A549 (cell line): ENCODE measurements around the gene MEF2D. TPM values are rescaled to one million over a fixed set of nuclear protein-coding genes. Genes with fewer than 3 reads are reported as not detected.

Experiments used
- ATAC-seq, 2 experiments: fragments of 200-7000 bp in 1 of 2; fragments of >200 bp in 1 of 2; cut with Nextera tagmentation in 1 of 2; cut with Tn5 transposase in 1 of 2; 3 replicates each; pipeline versions ENCODE4 v1.8.0 to v1.9.1; 2018 to 2020; ENCODE audit warnings: mild to moderate bottlenecking in 1 of 2, moderate library complexity in 1 of 2
- CTCF ChIA-PET: fragments of 300-600 bp; sonication (Branson Sonifier 250); formaldehyde crosslinking; extraction: SDS; loops from one replicate; lab custom pipeline; 2021; ENCODE audit warnings: antibody characterized with exemption, inconsistent platforms; lab: Yijun Ruan, JAX
- POLR2A ChIA-PET: fragments of 350-600 bp; formaldehyde crosslinking; extraction: SDS; loops from one replicate; lab custom pipeline; 2021; ENCODE audit warnings: antibody characterized with exemption, inconsistent platforms; lab: Yijun Ruan, JAX
- DNase-seq, 2 experiments: peaks; one replicate each; pipeline versions ENCODE4 v3.0.0 to v3.0.0-alpha.2; 2011 to 2016; ENCODE audit warnings: low read depth in 1 of 2, low spot score in 1 of 2
- FAIRE-seq: peaks from 2 replicates; lab custom pipeline; 2011; peaks lifted over from hg19 to GRCh38; lab: Jason Lieb, UNC
- H3K27ac ChIP-seq, 2 experiments: fragments of >200 bp; sonication (Bioruptor Twin); formaldehyde crosslinking; 3 replicates each; pipeline ENCODE4 v1.5.1; 2016 to 2017
- H3K4me1 ChIP-seq: fragments of >200 bp; sonication (Bioruptor Twin); formaldehyde crosslinking; 3 replicates; pipeline ENCODE4 v1.6.1; 2016
- H3K4me2 ChIP-seq: fragments of >200 bp; sonication (Bioruptor Twin); formaldehyde crosslinking; 3 replicates; pipeline ENCODE4 v1.6.1; 2016
- H3K4me3 ChIP-seq: fragments of >200 bp; sonication (Bioruptor Twin); formaldehyde crosslinking; 3 replicates; pipeline ENCODE4 v1.5.1; 2016
- H3K9me3 ChIP-seq: fragments of >200 bp; sonication (Bioruptor Twin); formaldehyde crosslinking; 3 replicates; pipeline ENCODE4 v1.6.1; 2016
- BHLHE40 ChIP-seq: IDR thresholded peaks from 2 replicates; pipeline ENCODE4 v1.6.1; 2012; ENCODE audit warnings: low read depth, low read length, inconsistent platforms
- CBX2 ChIP-seq: fragments of 200-600 bp; sonication (generic); IDR thresholded peaks from 2 replicates; pipeline ENCODE4 v1.6.1; 2016; ENCODE audit warnings: low read depth, mild to moderate bottlenecking, borderline replicate concordance
- CHD4 ChIP-seq: fragments of 200-600 bp; sonication (generic); IDR thresholded peaks from 2 replicates; pipeline ENCODE4 v1.6.1; 2016; ENCODE audit warnings: antibody characterized with exemption, mild to moderate bottlenecking, borderline replicate concordance
- FOSL2 ChIP-seq, 2 experiments: fragments of 450-650 bp in 1 of 2; fragments of >200 bp in 1 of 2; sonication (Bioruptor Twin) in 1 of 2; formaldehyde crosslinking; IDR thresholded peaks; 2 replicates each; pipeline versions ENCODE4 v1.5.0 to v1.6.1; 2016 to 2020; ENCODE audit warnings: mild to moderate bottlenecking in 1 of 2, moderate library complexity in 1 of 2
- HEYL ChIP-seq: fragments of 250-450 bp; sonication (Bioruptor Pico); IDR thresholded peaks from 2 replicates; pipeline ENCODE4 v1.8.0; 2021; ENCODE audit warnings: mild to moderate bottlenecking, moderate library complexity
- HOXA7 ChIP-seq: fragments of 250-450 bp; sonication (Bioruptor Pico); IDR thresholded peaks from 2 replicates; pipeline ENCODE4 v1.5.0; 2020; ENCODE audit warnings: mild to moderate bottlenecking, moderate library complexity
- HOXB13 ChIP-seq: fragments of 250-450 bp; sonication (Bioruptor Pico); IDR thresholded peaks from 2 replicates; pipeline ENCODE4 v1.5.0; 2020; ENCODE audit warnings: low read depth, mild to moderate bottlenecking, moderate library complexity
- HOXB5 ChIP-seq: fragments of 250-450 bp; sonication (Bioruptor Pico); IDR thresholded peaks from 2 replicates; pipeline ENCODE4 v1.5.0; 2020; ENCODE audit warnings: mild to moderate bottlenecking, moderate library complexity
- MAZ ChIP-seq: fragments of 150-350 bp; IDR thresholded peaks from 2 replicates; pipeline ENCODE4 v1.6.1; 2014; ENCODE audit warnings: antibody characterized with exemption, low read depth, low read length, borderline replicate concordance
- NR3C1 ChIP-seq: fragments of >200 bp; sonication (Bioruptor Twin); formaldehyde crosslinking; IDR thresholded peaks from 3 replicates; pipeline ENCODE4 v1.6.1; 2017
- RAD21 ChIP-seq, 2 experiments: fragments of >200 bp in 1 of 2; sonication (Bioruptor Twin) in 1 of 2; formaldehyde crosslinking in 1 of 2; IDR thresholded peaks in 1 of 2; conservative IDR thresholded peaks in 1 of 2; 2 replicates in 1 of 2; 3 replicates in 1 of 2; pipeline ENCODE4 v1.6.1; 2012 to 2018; ENCODE audit warnings: inconsistent platforms in 1 of 2
- RARB ChIP-seq: fragments of 250-450 bp; sonication (Bioruptor Pico); IDR thresholded peaks from 2 replicates; pipeline ENCODE4 v1.8.0; 2021; ENCODE audit warnings: mild to moderate bottlenecking, moderate library complexity
- RCOR1 ChIP-seq: fragments of 150-350 bp; IDR thresholded peaks from 2 replicates; pipeline ENCODE4 v1.6.1; 2014; ENCODE audit warnings: antibody characterized with exemption, low read length, low read depth
- SMC3 ChIP-seq: fragments of >200 bp; sonication (Bioruptor Twin); formaldehyde crosslinking; IDR thresholded peaks from 3 replicates; pipeline ENCODE4 v1.6.1; 2018; ENCODE audit warnings: inconsistent platforms
- ZFP36 ChIP-seq: fragments of 450-650 bp; IDR thresholded peaks from 2 replicates; pipeline ENCODE4 v1.6.1; 2014; ENCODE audit warnings: borderline replicate concordance; ENCODE audit not compliant: partially characterized antibody
- WGBS: methylation state at CpG from one replicate; pipeline ENCODE4 v1.1.6; 2017; ENCODE audit errors: missing lambda C conversion rate; 5-methylcytosine and 5-hydroxymethylcytosine counted together
- polyA plus RNA-seq, 4 experiments: library from polyadenylated mRNA; depleted of rRNA in 3 of 4; stranded (reverse); fragments of >200 nt; fragmentation: RNase III in 1 of 4; extraction: RNeasy Plus Mini Kit Qiagen cat#74134 plus additional on column Dnase treatment in 1 of 4; gene quantifications; 2 replicates in 3 of 4; 3 replicates in 1 of 4; pipeline ENCODE4 v1.2.3, GENCODE V29; 2011 to 2017
- TF ChIP-seq, protein P1 (sequence below): fragments of 250-450 bp; sonication (Bioruptor Pico); IDR thresholded peaks from 2 replicates; pipeline ENCODE4 v1.5.0; 2020; ENCODE audit warnings: low read depth, mild to moderate bottlenecking, moderate library complexity
- TF ChIP-seq, protein P2 (sequence below): fragments of 250-450 bp; sonication (Bioruptor Pico); IDR thresholded peaks from 2 replicates; pipeline ENCODE4 v1.5.0; 2021; ENCODE audit warnings: mild to moderate bottlenecking, moderate library complexity, borderline replicate concordance

The MEF2D gene
- polyA plus RNA-seq, 2 of the 4 experiments (the other 2 are of a cell fraction): 16.8 to 23.4 TPM

GRCh38 chr1:156439036-156439776 is 61.4 kb downstream of the MEF2D start:
- no peak for ATAC-seq
- POLR2A ChIA-PET: no interaction called here
- CTCF ChIA-PET: interaction anchor here (0.5 to 5.2 kb wide), 3 partner anchors 13 to 65 kb away, joined by 3 to 166 read pairs (median 10); no protein-coding TSS in a partner anchor
- no peak for FAIRE-seq
- no peaks in the 10 kb centered on the region for H3K9me3 ChIP-seq
- no peak overlapping the region for H3K4me3 ChIP-seq
- WGBS: 59% methylated on average over 11 of the region's 11 CpGs
- no peak overlapping the region for H3K27ac ChIP-seq
- TF ChIP-seq NR3C1: no peak
- no peak for TF ChIP-seq RCOR1
- no peak for TF ChIP-seq CHD4
- no peak for TF ChIP-seq FOSL2 (IDR thresholded peaks at IDR 0.05)
- TF ChIP-seq FOSL2 (CRISPR knock-in tag; IDR thresholded peaks at IDR 0.05): no peak
- no peak for TF ChIP-seq CBX2
- TF ChIP-seq SMC3: no peak
- TF ChIP-seq, protein P1, sequence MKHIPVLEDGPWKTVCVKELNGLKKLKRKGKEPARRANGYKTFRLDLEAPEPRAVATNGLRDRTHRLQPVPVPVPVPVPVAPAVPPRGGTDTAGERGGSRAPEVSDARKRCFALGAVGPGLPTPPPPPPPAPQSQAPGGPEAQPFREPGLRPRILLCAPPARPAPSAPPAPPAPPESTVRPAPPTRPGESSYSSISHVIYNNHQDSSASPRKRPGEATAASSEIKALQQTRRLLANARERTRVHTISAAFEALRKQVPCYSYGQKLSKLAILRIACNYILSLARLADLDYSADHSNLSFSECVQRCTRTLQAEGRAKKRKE (CRISPR knock-in tag): no peak
- no peak for TF ChIP-seq HOXB5
- TF ChIP-seq HOXB13 (CRISPR knock-in tag): no peak
- no peak for TF ChIP-seq RAD21 (conservative IDR thresholded peaks at IDR 0.05 in 1 of 2, IDR thresholded peaks at IDR 0.05 in 1 of 2)
- TF ChIP-seq, protein P2, sequence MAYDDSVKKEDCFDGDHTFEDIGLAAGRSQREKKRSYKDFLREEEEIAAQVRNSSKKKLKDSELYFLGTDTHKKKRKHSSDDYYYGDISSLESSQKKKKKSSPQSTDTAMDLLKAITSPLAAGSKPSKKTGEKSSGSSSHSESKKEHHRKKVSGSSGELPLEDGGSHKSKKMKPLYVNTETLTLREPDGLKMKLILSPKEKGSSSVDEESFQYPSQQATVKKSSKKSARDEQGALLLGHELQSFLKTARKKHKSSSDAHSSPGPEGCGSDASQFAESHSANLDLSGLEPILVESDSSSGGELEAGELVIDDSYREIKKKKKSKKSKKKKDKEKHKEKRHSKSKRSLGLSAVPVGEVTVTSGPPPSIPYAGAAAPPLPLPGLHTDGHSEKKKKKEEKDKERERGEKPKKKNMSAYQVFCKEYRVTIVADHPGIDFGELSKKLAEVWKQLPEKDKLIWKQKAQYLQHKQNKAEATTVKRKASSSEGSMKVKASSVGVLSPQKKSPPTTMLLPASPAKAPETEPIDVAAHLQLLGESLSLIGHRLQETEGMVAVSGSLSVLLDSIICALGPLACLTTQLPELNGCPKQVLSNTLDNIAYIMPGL (CRISPR knock-in tag): no peak
- TF ChIP-seq HOXA7 (CRISPR knock-in tag): no peak
- no peak for TF ChIP-seq ZFP36
- TF ChIP-seq, all 56 proteins: peak for 0
- Histone ChIP-seq H3K4me1 (no peaks in the 10 kb centered on the region), H3K4me2 (no peak overlapping the region)
- DNase-seq: no peak

DNA sequence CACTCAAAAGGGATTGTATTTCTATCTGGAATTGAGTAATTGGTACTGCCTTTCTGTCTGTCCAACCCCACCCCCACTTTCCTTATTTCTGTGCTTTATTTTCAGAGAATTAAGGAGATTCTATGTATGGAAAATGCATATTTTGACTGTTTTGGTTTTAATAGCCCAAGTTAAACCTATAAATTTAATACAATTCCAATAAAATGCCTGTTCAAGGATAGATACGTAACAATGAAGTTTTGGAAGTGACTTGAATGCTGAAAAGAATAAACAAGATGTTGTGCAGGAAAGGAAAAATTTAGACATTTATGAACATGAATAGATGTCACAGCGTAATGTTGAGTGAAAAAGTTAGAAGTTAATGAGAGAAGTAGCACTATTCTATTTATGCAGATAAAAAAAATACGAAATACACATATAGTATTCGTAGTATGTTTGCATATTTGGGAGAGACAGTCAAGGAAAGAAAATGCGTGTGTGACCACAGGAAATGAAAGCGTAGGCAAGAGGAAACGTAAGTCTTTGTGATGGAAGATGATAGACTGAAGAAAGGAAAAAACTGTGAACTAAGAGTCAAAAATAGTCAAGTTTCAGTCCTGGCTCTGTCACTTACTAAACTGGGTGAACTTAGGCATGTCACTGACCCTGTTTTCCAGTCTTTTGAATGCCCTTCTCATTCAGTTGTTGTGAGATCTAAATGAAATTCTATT is 62.1 kb downstream of the MEF2D start:
- Histone ChIP-seq H3K4me1 (no peaks in the 10 kb centered on the region), H3K27ac (no peak overlapping the region), H3K4me3 (no peak overlapping the region), H3K9me3 (no peaks in the 10 kb centered on the region), H3K4me2 (no peak overlapping the region)
- CTCF ChIA-PET: no interaction called here
- TF ChIP-seq SMC3 (no peak), HEYL (no peak)
- 77% methylated on average over 7 of the region's 7 CpGs for WGBS
- no peak for ATAC-seq
- FAIRE-seq: no peak
- POLR2A ChIA-PET: no interaction called here
- DNase-seq: no peak

DNA sequence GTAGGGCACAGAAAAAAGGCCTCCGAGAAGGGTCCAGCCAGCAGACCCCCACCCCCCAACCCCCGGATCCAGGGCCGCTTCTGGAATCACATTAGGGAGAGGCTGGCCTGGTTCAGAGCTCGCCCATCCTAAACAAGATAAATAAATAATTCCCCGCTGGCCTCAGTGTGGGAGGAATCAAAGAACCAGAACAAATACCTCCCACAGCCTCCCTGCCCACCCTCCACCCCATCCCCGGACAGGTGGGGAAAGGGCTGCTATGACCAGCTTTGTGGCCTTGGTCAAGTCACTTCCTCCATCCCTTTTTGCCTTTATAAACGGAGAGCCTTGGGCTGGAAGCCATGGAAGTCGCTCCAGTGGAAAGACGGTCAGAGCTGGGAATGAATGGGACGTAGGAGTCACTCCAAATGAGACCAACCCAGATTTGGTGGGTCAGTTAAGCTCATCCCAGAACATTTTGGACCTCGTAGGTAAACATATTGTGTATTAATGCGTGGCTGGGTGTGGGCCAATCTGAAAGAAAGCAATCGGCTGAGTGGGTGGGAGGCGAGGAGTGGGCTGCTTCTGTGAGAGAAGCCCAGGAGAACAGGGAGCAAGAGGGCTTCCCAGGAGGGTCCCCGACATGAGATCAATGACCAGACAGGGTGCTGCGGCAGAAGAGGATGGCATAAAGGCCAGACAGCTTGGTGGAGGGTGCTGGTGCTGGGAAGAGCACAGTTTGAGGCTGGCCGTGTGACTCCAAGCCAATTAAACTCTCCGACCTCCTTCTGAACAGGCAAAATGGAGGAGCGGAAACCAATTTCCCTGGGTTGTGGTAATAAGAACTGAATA is 63.3 kb downstream of the MEF2D start:
- no peak overlapping the region for H3K27ac ChIP-seq
- ChIA-PET CTCF (interaction anchor here (1.1 to 10.0 kb wide), 5 partner anchors 9 to 53 kb away, joined by 3 to 146 read pairs (median 4); no protein-coding TSS in a partner anchor), POLR2A (no interaction called here)
- DNase-seq (no peak), ATAC-seq (no peak), FAIRE-seq (no peak)
- no peak overlapping the region for H3K4me2 ChIP-seq
- TF ChIP-seq RARB (no peak), BHLHE40 (no peak), MAZ (no peak)
- no peaks in the 10 kb centered on the region for H3K4me1 ChIP-seq
- H3K9me3 ChIP-seq: no peaks in the 10 kb centered on the region
- 75% methylated on average over 18 of the region's 19 CpGs for WGBS
- H3K4me3 ChIP-seq: no peak overlapping the region
